ENCODE results near the gene ANO2.

DNA sequence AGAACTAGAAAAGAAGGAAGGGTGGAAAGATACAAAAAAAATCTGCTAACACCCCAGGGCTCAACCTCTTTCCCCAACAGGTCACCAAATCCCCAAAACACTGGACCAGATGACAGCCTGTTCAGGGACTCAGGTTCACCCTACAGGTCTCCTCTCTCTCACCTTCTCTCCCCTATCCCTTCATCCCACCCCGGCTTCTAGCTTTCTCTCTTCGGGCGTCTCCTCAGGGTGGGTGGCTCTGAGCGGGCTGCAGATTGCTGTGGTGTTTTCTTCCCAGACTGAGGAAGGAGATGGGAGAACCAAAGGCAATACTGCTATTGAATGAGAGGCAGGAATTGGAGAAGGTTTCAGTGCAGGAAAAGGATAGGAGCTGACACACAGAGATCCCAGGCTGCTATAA, 39.3 kb downstream of the ANO2 start:
- TF ChIP-seq, protein P1, sequence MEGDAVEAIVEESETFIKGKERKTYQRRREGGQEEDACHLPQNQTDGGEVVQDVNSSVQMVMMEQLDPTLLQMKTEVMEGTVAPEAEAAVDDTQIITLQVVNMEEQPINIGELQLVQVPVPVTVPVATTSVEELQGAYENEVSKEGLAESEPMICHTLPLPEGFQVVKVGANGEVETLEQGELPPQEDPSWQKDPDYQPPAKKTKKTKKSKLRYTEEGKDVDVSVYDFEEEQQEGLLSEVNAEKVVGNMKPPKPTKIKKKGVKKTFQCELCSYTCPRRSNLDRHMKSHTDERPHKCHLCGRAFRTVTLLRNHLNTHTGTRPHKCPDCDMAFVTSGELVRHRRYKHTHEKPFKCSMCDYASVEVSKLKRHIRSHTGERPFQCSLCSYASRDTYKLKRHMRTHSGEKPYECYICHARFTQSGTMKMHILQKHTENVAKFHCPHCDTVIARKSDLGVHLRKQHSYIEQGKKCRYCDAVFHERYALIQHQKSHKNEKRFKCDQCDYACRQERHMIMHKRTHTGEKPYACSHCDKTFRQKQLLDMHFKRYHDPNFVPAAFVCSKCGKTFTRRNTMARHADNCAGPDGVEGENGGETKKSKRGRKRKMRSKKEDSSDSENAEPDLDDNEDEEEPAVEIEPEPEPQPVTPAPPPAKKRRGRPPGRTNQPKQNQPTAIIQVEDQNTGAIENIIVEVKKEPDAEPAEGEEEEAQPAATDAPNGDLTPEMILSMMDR (IDR thresholded peaks at IDR 0.05 in 4 of 5, conservative IDR thresholded peaks at IDR 0.05 in 1 of 5): no peak
- no peak for TF ChIP-seq POLR2A (IDR thresholded peaks at IDR 0.05)
